K562 (cell line): ENCODE data around the gene CRACDL. TPM values are rescaled to one million over a fixed set of nuclear protein-coding genes. Genes with fewer than 3 reads are reported as not detected.

Source experiments
- ATAC-seq: fragments of 200-7000 bp; cut with Tn5 transposase; 3 replicates; pipeline ENCODE4 v1.9.1; 2020; ENCODE audit warnings: moderate library complexity
- BruUV-seq: library from RNA; stranded (reverse); fragments of 400-500 nt; replicated peaks from 2 replicates; lab custom pipeline; 2021; lab: Mats Ljungman, UMichigan
- CTCF ChIA-PET: fragments of 300-600 bp; formaldehyde crosslinking; extraction: SDS; loops from one replicate; lab custom pipeline; 2021; ENCODE audit warnings: low intra/inter-chr PET ratio; lab: Yijun Ruan, JAX
- POLR2A ChIA-PET: fragments of 300-600, 350-650 bp; sonication (Branson Sonifier 250); formaldehyde crosslinking; extraction: SDS; loops from one replicate; lab custom pipeline; 2021; ENCODE audit warnings: antibody characterized with exemption, inconsistent platforms; lab: Yijun Ruan, JAX
- DNase-seq, 4 experiments: peaks; one replicate each; pipeline versions ENCODE4 v3.0.0 to v3.0.0-alpha.2; 2011 to 2018; ENCODE audit warnings: low spot score in 3 of 4, mixed read lengths in 3 of 4; ENCODE audit errors: extremely low read depth in 1 of 4
- FAIRE-seq: peaks from 2 replicates; lab custom pipeline; 2011; peaks lifted over from hg19 to GRCh38; lab: Jason Lieb, UNC
- H2AFZ ChIP-seq: 2 replicates; pipeline ENCODE4 v1.6.0; 2011; ENCODE audit warnings: low read depth, low read length, control low read depth, inconsistent platforms
- H3K27ac ChIP-seq: fragments of 200-600 bp; 3 replicates; pipeline ENCODE4 v1.8.0; 2011; ENCODE audit warnings: low read depth, mild to moderate bottlenecking, control low read depth, inconsistent platforms, low read length, moderate library complexity, mixed read lengths; ENCODE audit errors: extremely low read depth
- H3K27me3 ChIP-seq, 2 experiments: fragments of 300-600 bp in 1 of 2; 2 replicates in 1 of 2; 3 replicates in 1 of 2; pipeline versions ENCODE4 v1.6.0 to v1.8.0; 2011; ENCODE audit warnings: inconsistent platforms in 2 of 2, low read length in 2 of 2, mild to moderate bottlenecking in 1 of 2, mixed read lengths in 1 of 2, moderate library complexity in 1 of 2; ENCODE audit not compliant: control insufficient read depth in 2 of 2, insufficient read depth in 2 of 2
- H3K36me3 ChIP-seq: fragments of 300-600 bp; 3 replicates; pipeline ENCODE4 v1.8.0; 2011; ENCODE audit warnings: mild to moderate bottlenecking, low read length, inconsistent platforms; ENCODE audit not compliant: control insufficient read depth, insufficient read depth
- H3K4me1 ChIP-seq, 2 experiments: fragments of 200-600 bp in 1 of 2; replicated peaks in 1 of 2; 2 replicates in 1 of 2; 3 replicates in 1 of 2; pipeline versions ENCODE4 v1.5.1 to v1.8.0; 2011; ENCODE audit warnings: inconsistent platforms in 2 of 2, low read length in 2 of 2, mild to moderate bottlenecking in 1 of 2, mixed read lengths in 1 of 2, moderate library complexity in 1 of 2; ENCODE audit not compliant: control insufficient read depth in 2 of 2, insufficient read depth in 2 of 2
- H3K4me2 ChIP-seq: 2 replicates; pipeline ENCODE4 v1.6.1; 2011; ENCODE audit warnings: low read length, control low read depth, inconsistent platforms, mixed read lengths; ENCODE audit not compliant: insufficient read depth
- H3K4me3 ChIP-seq: fragments of 200-600 bp; sonication (generic), shearing (Covaris generic); 2 replicates; pipeline ENCODE4 v1.5.1; 2016; ENCODE audit warnings: control low read depth, inconsistent platforms
- H3K79me2 ChIP-seq: fragments of 200-600 bp; 3 replicates; pipeline ENCODE4 v1.8.0; 2011; ENCODE audit warnings: low read length, inconsistent platforms; ENCODE audit not compliant: control insufficient read depth, insufficient read depth
- H3K9ac ChIP-seq, 2 experiments: 2 replicates each; pipeline versions ENCODE4 v1.6.0 to v1.6.1; 2011; ENCODE audit warnings: low read depth in 2 of 2, low read length in 2 of 2, control low read depth in 1 of 2, inconsistent platforms in 1 of 2, mild to moderate bottlenecking in 1 of 2, mixed read lengths in 1 of 2; ENCODE audit not compliant: insufficient read depth in 1 of 2
- H3K9me1 ChIP-seq: one replicate; pipeline ENCODE4 v1.6.0; 2011; ENCODE audit warnings: inconsistent platforms, mild to moderate bottlenecking, low read length, moderate library complexity; ENCODE audit not compliant: control insufficient read depth, insufficient read depth
- H3K9me3 ChIP-seq: replicated peaks from 2 replicates; pipeline ENCODE4 v1.5.1; 2011; ENCODE audit warnings: low read depth, low read length, inconsistent platforms; ENCODE audit not compliant: control insufficient read depth, insufficient read depth
- H4K20me1 ChIP-seq: replicated peaks from 2 replicates; pipeline ENCODE4 v1.6.1; 2011; ENCODE audit warnings: low read length, inconsistent platforms, mixed read lengths; ENCODE audit not compliant: control insufficient read depth, insufficient read depth
- BACH1 ChIP-seq: fragments of 200-800 bp; sonication (Bioruptor generic); IDR thresholded peaks from 2 replicates; pipeline ENCODE4 v1.6.1; 2016; ENCODE audit warnings: missing genetic modification characterization, missing compliant biosample characterization
- CBX2 ChIP-seq: fragments of 200-600 bp; sonication (generic); IDR thresholded peaks from one replicate; pipeline ENCODE4 v1.6.1; 2012; ENCODE audit warnings: mild to moderate bottlenecking, low read length, inconsistent platforms; ENCODE audit not compliant: insufficient read depth, poor library complexity, severe bottlenecking
- COPS2 ChIP-seq: fragments of 450-650 bp; conservative IDR thresholded peaks from 2 replicates; pipeline ENCODE4 v1.6.1; 2016; ENCODE audit warnings: mild to moderate bottlenecking, moderate library complexity
- DDX20 ChIP-seq: fragments of 450-650 bp; IDR thresholded peaks from 2 replicates; pipeline ENCODE4 v1.6.1; 2016; ENCODE audit warnings: missing genetic modification characterization, low read depth, mild to moderate bottlenecking, missing compliant biosample characterization, moderate library complexity
- E4F1 ChIP-seq: fragments of 250-450 bp; sonication (Bioruptor Pico); IDR thresholded peaks from 2 replicates; pipeline ENCODE4 v1.5.0; 2021; ENCODE audit warnings: mild to moderate bottlenecking, borderline replicate concordance
- NKRF ChIP-seq: fragments of 450-650 bp; IDR thresholded peaks from 2 replicates; pipeline ENCODE4 v1.6.1; 2016; ENCODE audit warnings: borderline replicate concordance
- SMARCA5 ChIP-seq: fragments of 450-650 bp; IDR thresholded peaks from 2 replicates; pipeline ENCODE4 v1.6.1; 2016
- STAG1 ChIP-seq: sonication (generic); formaldehyde crosslinking; IDR thresholded peaks from 2 replicates; pipeline ENCODE4 v1.5.0; 2020; ENCODE audit warnings: missing genetic modification reagents, borderline replicate concordance
- ZKSCAN8 ChIP-seq: fragments of 200-800 bp; sonication (Bioruptor generic); IDR thresholded peaks from 2 replicates; pipeline ENCODE4 v1.6.1; 2016; ENCODE audit warnings: missing genetic modification characterization, missing compliant biosample characterization
- ZNF408 ChIP-seq: fragments of 250-450 bp; sonication (Bioruptor Pico); IDR thresholded peaks from 2 replicates; pipeline ENCODE4 v1.4.0; 2020; ENCODE audit warnings: low read depth, mild to moderate bottlenecking, moderate library complexity
- WGBS: fragments of 100-300 bp; shearing (Covaris generic); methylation state at CpG from one replicate; pipeline ENCODE4 v1.1.6; 2016; ENCODE audit warnings: low coverage, mixed read lengths; ENCODE audit not compliant: insufficient coverage; ENCODE audit errors: missing lambda C conversion rate; 5-methylcytosine and 5-hydroxymethylcytosine counted together
- in situ Hi-C: fragments of 300-500 bp; cut with MboI; formaldehyde crosslinking; loops from 4 replicates; pipeline ENCODE4 v1.15.0; 2018; ENCODE audit warnings: inconsistent platforms, mixed read lengths
- intact Hi-C: fragments of 100-400 bp; cut with micrococcal nuclease; formaldehyde crosslinking; loops from 2 replicates; pipeline ENCODE4 v1.14.2; 2022
- polyA plus RNA-seq, 8 experiments: library from polyadenylated mRNA; depleted of rRNA in 4 of 8; stranded (reverse) in 5 of 8; unstranded in 3 of 8; fragments of >200 nt; fragmentation: Nextera tagmentation in 2 of 8; fragmentation: Illumina TruSeq in 1 of 8; extraction: Ambion mirVana in 2 of 8; extraction: Trizol in 1 of 8; gene quantifications; 2 replicates each; pipeline versions ENCODE4 v1.2.1 to v1.2.3, GENCODE V29; 2011 to 2014; ENCODE audit warnings: inconsistent platforms in 1 of 8, missing spikeins in 1 of 8
- total RNA-seq, 7 experiments: library from RNA; depleted of rRNA in 6 of 7; stranded (reverse); fragments of >200 nt in 6 of 7; fragmentation: Illumina TruSeq in 2 of 7; extraction: Trizol in 2 of 7; gene quantifications; 2 replicates each; pipeline versions ENCODE4 v1.2.1 to v1.2.3, GENCODE V29; 2011 to 2021; ENCODE audit warnings: low replicate concordance in 1 of 7
- TF ChIP-seq, protein P1 (sequence below): sonication (generic); formaldehyde crosslinking; IDR thresholded peaks from 2 replicates; pipeline ENCODE4 v1.8.0; 2022; ENCODE audit warnings: mild to moderate bottlenecking, missing genetic modification reagents
- TF ChIP-seq, protein P2 (sequence below): sonication (generic); formaldehyde crosslinking; IDR thresholded peaks from 2 replicates; pipeline ENCODE4 v1.8.0; 2023; ENCODE audit warnings: mild to moderate bottlenecking, missing genetic modification reagents

Gene CRACDL
- total and polyA plus RNA-seq, 9 of the 15 experiments (the other 6 are each of a cell fraction or from before 2014, with no cell fraction given) = not detected

DNA sequence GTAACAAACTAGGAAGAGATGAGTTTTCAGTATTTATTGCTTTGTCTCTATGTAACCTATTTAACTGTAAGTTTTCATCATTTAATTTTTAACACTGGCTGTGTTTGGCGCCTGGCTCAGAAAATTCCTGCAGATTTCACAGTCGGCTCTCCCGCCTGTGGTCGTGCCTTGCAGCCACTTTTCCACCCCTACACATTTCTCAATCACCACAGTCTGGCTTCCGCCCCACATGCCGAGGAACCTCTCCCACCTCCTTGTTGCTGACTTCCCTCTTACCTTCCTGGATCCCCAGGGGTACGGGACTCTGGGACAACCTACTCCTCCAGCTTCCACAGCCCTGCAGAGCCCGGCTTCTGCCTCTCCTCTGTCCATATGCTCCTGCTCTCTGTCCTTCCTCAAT lies 163.5 kb downstream of the CRACDL start:
- FAIRE-seq (no peak), DNase-seq (no peak), ATAC-seq (no peak)
- ChIA-PET POLR2A (no interaction called here), CTCF (no interaction called here)
- Histone ChIP-seq H2AFZ (no peak overlapping the region), H3K27ac (no peak overlapping the region), H3K4me3 (no peak overlapping the region), H3K9me3 (no peaks in the 10 kb centered on the region), H3K4me1 (no peaks in the 10 kb centered on the region), H3K9ac (no peak overlapping the region), H4K20me1 (no peaks in the 10 kb centered on the region; the same call in 1 of the 2 replicates), H3K4me2 (no peak overlapping the region), H3K9me1 (no peaks in the 10 kb centered on the region), H3K79me2 (no peaks in the 10 kb centered on the region), H3K27me3 (peaks cover 22 to 73% of the 10 kb centered on the region in 2 experiments; a peak in 4 of 5 replicates), H3K36me3 (no peaks in the 10 kb centered on the region)
- no TSS peak for BruUV-seq
- TF ChIP-seq SMARCA5 = no peak
- no peak for TF ChIP-seq BACH1 (tag)
- no peak for TF ChIP-seq NKRF
- TF ChIP-seq, protein P1, sequence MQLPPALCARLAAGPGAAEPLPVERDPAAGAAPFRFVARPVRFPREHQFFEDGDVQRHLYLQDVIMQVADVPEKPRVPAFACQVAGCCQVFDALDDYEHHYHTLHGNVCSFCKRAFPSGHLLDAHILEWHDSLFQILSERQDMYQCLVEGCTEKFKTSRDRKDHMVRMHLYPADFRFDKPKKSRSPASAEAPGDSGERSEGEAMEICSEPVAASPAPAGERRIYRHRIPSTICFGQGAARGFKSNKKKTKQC = no peak
- TF ChIP-seq ZKSCAN8 (CRISPR knock-in tag) = no peak
- no peak for TF ChIP-seq ZNF408 (CRISPR knock-in tag)
- TF ChIP-seq COPS2 = no peak
- no peak for TF ChIP-seq E4F1 (CRISPR knock-in tag)
- TF ChIP-seq CBX2 = no peak
- TF ChIP-seq, protein P2, sequence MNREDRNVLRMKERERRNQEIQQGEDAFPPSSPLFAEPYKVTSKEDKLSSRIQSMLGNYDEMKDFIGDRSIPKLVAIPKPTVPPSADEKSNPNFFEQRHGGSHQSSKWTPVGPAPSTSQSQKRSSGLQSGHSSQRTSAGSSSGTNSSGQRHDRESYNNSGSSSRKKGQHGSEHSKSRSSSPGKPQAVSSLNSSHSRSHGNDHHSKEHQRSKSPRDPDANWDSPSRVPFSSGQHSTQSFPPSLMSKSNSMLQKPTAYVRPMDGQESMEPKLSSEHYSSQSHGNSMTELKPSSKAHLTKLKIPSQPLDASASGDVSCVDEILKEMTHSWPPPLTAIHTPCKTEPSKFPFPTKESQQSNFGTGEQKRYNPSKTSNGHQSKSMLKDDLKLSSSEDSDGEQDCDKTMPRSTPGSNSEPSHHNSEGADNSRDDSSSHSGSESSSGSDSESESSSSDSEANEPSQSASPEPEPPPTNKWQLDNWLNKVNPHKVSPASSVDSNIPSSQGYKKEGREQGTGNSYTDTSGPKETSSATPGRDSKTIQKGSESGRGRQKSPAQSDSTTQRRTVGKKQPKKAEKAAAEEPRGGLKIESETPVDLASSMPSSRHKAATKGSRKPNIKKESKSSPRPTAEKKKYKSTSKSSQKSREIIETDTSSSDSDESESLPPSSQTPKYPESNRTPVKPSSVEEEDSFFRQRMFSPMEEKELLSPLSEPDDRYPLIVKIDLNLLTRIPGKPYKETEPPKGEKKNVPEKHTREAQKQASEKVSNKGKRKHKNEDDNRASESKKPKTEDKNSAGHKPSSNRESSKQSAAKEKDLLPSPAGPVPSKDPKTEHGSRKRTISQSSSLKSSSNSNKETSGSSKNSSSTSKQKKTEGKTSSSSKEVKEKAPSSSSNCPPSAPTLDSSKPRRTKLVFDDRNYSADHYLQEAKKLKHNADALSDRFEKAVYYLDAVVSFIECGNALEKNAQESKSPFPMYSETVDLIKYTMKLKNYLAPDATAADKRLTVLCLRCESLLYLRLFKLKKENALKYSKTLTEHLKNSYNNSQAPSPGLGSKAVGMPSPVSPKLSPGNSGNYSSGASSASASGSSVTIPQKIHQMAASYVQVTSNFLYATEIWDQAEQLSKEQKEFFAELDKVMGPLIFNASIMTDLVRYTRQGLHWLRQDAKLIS = no peak
- TF ChIP-seq DDX20 (tag) = no peak
- no peak for TF ChIP-seq STAG1
- WGBS = under 1% methylated on average over 8 of the region's 8 CpGs
- in situ Hi-C loops (no loop called here), intact Hi-C loops (no loop called here)
